NCI-H446 (cell line): Measurements from ENCODE around the gene PPHLN1.
A peak's percentile ranks its signal among the peaks of the same experiment; 100 is the strongest.

Source experiments
- DNase-seq, 2 experiments: peaks; one replicate each; lab custom pipeline; 2025; lab: John Stamatoyannopoulos, UW

Gene PPHLN1

GRCh38 chr12:42482748-42483520 lies 157.0 kb downstream of the PPHLN1 start:
- peak; percentile 8 to 72 for DNase-seq

- no peak for DNase-seq
These were observed 157.5 kb downstream of the PPHLN1 start for GRCh38 chr12:42483521-42483790.

GRCh38 chr12:42484996-42485395 lies 159.0 kb downstream of the PPHLN1 start:
- no peak for DNase-seq

- DNase-seq: no peak
These were observed 159.9 kb downstream of the PPHLN1 start for GRCh38 chr12:42485823-42486222.

- no peak for DNase-seq
These were observed 160.4 kb downstream of the PPHLN1 start for GRCh38 chr12:42486407-42486806.

- no peak for DNase-seq
These were observed 164.4 kb downstream of the PPHLN1 start for GRCh38 chr12:42490261-42490842.
